Body of pancreas (tissue), 4 donors: ENCODE data around the gene VEZF1.

ENCODE experiments used
- POLR2A ChIP-seq, 3 donors: fragments of 450-650 bp; IDR thresholded peaks; one replicate each; pipeline ENCODE4 v1.6.1; 2016; ENCODE audit warnings: antibody characterized with exemption in 3 of 3, mild to moderate bottlenecking in 2 of 3
- TF ChIP-seq, protein P1 (sequence below), 7 experiments: fragments of 450-650 bp in 4 of 7; fragments of 200-600 bp in 3 of 7; sonication (generic) in 3 of 7; IDR thresholded peaks; one replicate each; pipeline ENCODE4 v1.5.1; 2016 to 2019; ENCODE audit warnings: antibody characterized with exemption in 7 of 7

DNA sequence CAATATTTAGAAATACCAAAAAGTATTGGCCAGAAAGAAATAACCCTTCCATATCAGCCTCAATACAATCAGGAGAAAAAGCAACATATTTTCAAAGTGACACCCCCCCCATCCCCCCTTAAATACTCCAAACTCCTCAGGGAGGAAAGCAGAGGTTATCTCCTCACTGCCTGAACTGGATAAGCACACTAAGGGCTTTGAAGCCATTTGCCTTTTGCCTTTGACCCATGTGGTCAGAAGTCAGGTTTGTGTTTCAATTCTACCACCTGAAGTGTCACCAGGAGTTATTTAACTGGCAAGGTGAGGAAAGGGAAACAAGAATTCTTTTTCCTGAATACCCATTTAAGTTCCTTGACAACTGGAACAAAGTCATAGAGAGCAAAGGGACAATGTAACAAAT is 3.5 kb upstream of the VEZF1 start:
- TF ChIP-seq, protein P1, sequence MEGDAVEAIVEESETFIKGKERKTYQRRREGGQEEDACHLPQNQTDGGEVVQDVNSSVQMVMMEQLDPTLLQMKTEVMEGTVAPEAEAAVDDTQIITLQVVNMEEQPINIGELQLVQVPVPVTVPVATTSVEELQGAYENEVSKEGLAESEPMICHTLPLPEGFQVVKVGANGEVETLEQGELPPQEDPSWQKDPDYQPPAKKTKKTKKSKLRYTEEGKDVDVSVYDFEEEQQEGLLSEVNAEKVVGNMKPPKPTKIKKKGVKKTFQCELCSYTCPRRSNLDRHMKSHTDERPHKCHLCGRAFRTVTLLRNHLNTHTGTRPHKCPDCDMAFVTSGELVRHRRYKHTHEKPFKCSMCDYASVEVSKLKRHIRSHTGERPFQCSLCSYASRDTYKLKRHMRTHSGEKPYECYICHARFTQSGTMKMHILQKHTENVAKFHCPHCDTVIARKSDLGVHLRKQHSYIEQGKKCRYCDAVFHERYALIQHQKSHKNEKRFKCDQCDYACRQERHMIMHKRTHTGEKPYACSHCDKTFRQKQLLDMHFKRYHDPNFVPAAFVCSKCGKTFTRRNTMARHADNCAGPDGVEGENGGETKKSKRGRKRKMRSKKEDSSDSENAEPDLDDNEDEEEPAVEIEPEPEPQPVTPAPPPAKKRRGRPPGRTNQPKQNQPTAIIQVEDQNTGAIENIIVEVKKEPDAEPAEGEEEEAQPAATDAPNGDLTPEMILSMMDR (IDR thresholded peaks at IDR 0.05): no peak
- no peak for TF ChIP-seq POLR2A (IDR thresholded peaks at IDR 0.05)
